ENCODE results near the gene PLEKHG4B.

- TF ChIP-seq CTCF (IDR thresholded peaks at IDR 0.05; ENCODE audit: low read depth, low read length, missing input control), result no peak
- no peak for TF ChIP-seq YY1 (IDR thresholded peaks at IDR 0.05)
- no peak for TF ChIP-seq GABPA (IDR thresholded peaks at IDR 0.05 in 1 of 2, conservative IDR thresholded peaks at IDR 0.05 in 1 of 2)
Measured at GRCh38 chr5:137741-138140, 45.8 kb downstream of the PLEKHG4B start.
